Measurements from ENCODE around the gene CCDC85B. TPM values are rescaled to one million over a fixed set of nuclear protein-coding genes. Genes with fewer than 3 reads are reported as not detected.
A peak's percentile ranks its signal among the peaks of the same experiment; 100 is the strongest.

Gene CCDC85B
- total and polyA plus RNA-seq, 2 of the 13 experiments (the other 11 are each of a cell fraction or from before 2014, with no cell fraction given): 8.2 to 19.5 TPM

GRCh38 chr11:65900125-65900898 lies 9.8 kb downstream of the CCDC85B start, which contains the start of gene FOSL1 (continued):
- 0 out of 2 replicates have a peak, but pooled peaks have one; percentile 35 for TF ChIP-seq ZBTB34 (CRISPR knock-in tag; IDR thresholded peaks at IDR 0.05)
- TF ChIP-seq MEIS2 (CRISPR knock-in tag; IDR thresholded peaks at IDR 0.05): peak; percentile 25; the same call in 1 of the 2 replicates
- peak; percentile 22; the same call in 1 of the 2 replicates for TF ChIP-seq ZNF501 (CRISPR knock-in tag; IDR thresholded peaks at IDR 0.05)
- no peak for TF ChIP-seq ZBTB40 (IDR thresholded peaks at IDR 0.05)
- TF ChIP-seq ZBTB40 (CRISPR knock-in tag; IDR thresholded peaks at IDR 0.05): 0 out of 2 replicates have a peak, but pooled peaks have one; percentile 44
- no peak for TF ChIP-seq CCAR2 (optimal IDR thresholded peaks at IDR 0.05; ENCODE audit: low read depth, low read length)
- no peak for TF ChIP-seq ARNT (IDR thresholded peaks at IDR 0.05)
- no peak for TF ChIP-seq ZNF614 (CRISPR knock-in tag; IDR thresholded peaks at IDR 0.05; ENCODE audit: borderline replicate concordance)
- TF ChIP-seq RFX5 (IDR thresholded peaks at IDR 0.05; ENCODE audit: low read depth, low read length): no peak
- no peak for TF ChIP-seq SNAPC4 (CRISPR knock-in tag; IDR thresholded peaks at IDR 0.05)
- TF ChIP-seq SPEN (CRISPR knock-in tag; IDR thresholded peaks at IDR 0.05; ENCODE audit: low read depth): peak; percentile 50; the same call in 1 of the 2 replicates
- TF ChIP-seq TRIM24 (CRISPR knock-in tag; IDR thresholded peaks at IDR 0.05): no peak

All from HepG2 (cell line).